AG04449 (cell line): ENCODE data around the gene ABHD12B.
"Not testable (repeated sequence)": the region's sequence is repeated elsewhere in the genome, so short reads cannot be mapped to it uniquely, and the experiment has no call there.

Source experiments
- CTCF ChIA-PET: fragments of 350-600 bp; formaldehyde crosslinking; extraction: SDS; loops from one replicate; lab custom pipeline; 2021; ENCODE audit warnings: antibody characterized with exemption; lab: Yijun Ruan, JAX
- POLR2A ChIA-PET: fragments of 400-600, 350-600 bp; formaldehyde crosslinking; extraction: SDS; loops from one replicate; lab custom pipeline; 2020; ENCODE audit warnings: antibody characterized with exemption, inconsistent platforms; lab: Yijun Ruan, JAX
- DNase-seq: peaks from one replicate; pipeline ENCODE4 v3.0.0-alpha.2; 2010; ENCODE audit warnings: low read depth, low spot score
- H3K4me3 ChIP-seq: 2 replicates; pipeline ENCODE4 v1.5.1; 2011; ENCODE audit warnings: low read depth, mild to moderate bottlenecking, control low read depth, low read length
- CTCF ChIP-seq: IDR thresholded peaks from one replicate; pipeline ENCODE4 v1.5.1; 2011; ENCODE audit warnings: mild to moderate bottlenecking, moderate library complexity, low read length, control low read depth, inconsistent platforms; ENCODE audit not compliant: insufficient read depth; ENCODE audit errors: missing control alignments

The ABHD12B gene

GRCh38 chr14:50917449-50917848, 45.6 kb downstream of the ABHD12B start:
- TF ChIP-seq CTCF = no peak
- CTCF ChIA-PET = interaction anchor here (1.5 to 1.8 kb wide), 2 partner anchors 12 to 57 kb away, joined by 4 to 6 read pairs; no protein-coding TSS in a partner anchor

GRCh38 chr14:50919524-50919923, 47.7 kb downstream of the ABHD12B start:
- DNase-seq, H3K4me3 ChIP-seq, POLR2A ChIA-PET: not testable (repeated sequence)
- CTCF ChIA-PET = interaction anchor here (1.4 kb wide), 1 partner anchor 13 kb away, joined by 3 read pairs; no protein-coding TSS in a partner anchor

More at GRCh38 chr14:50917449-50917848, 45.6 kb downstream of the ABHD12B start:
- POLR2A ChIA-PET = no interaction called here
- H3K4me3 ChIP-seq = no peak overlapping the region
- DNase-seq = no peak

GRCh38 chr14:50920482-50921230, 48.8 kb downstream of the ABHD12B start:
- POLR2A ChIA-PET = interaction anchor here (0.6 kb wide), 1 partner anchor 21 kb away, joined by 3 read pairs; no protein-coding TSS in a partner anchor
- TF ChIP-seq CTCF = no peak
- CTCF ChIA-PET = interaction anchor here (1.0 kb wide), 2 partner anchors 15 to 16 kb away, joined by 4 read pairs; no protein-coding TSS in a partner anchor
- DNase-seq = peak; percentile 45
- H3K4me3 ChIP-seq = no peak overlapping the region

GRCh38 chr14:50922803-50923202, 51.0 kb downstream of the ABHD12B start:
- no peak for TF ChIP-seq CTCF
- ChIA-PET POLR2A (no interaction called here), CTCF (interaction anchor here (0.7 kb wide), 1 partner anchor 12 kb away, joined by 3 read pairs; no protein-coding TSS in a partner anchor)
- DNase-seq = no peak
- no peak overlapping the region for H3K4me3 ChIP-seq

GRCh38 chr14:50924236-50924635, 52.4 kb downstream of the ABHD12B start:
- ChIA-PET POLR2A (interaction anchor here (0.6 kb wide), 1 partner anchor 27 kb away, joined by 3 read pairs; no protein-coding TSS in a partner anchor), CTCF (no interaction called here)
- no peak for TF ChIP-seq CTCF
- no peak for DNase-seq
- no peak overlapping the region for H3K4me3 ChIP-seq

GRCh38 chr14:50924843-50925242, 53.0 kb downstream of the ABHD12B start:
- ChIA-PET POLR2A (interaction anchor here (0.6 kb wide), 1 partner anchor 28 kb away, joined by 3 read pairs; no protein-coding TSS in a partner anchor), CTCF (interaction anchor here (1.4 to 1.7 kb wide), 2 partner anchors 11 to 324 kb away, joined by 3 to 6 read pairs; no protein-coding TSS in a partner anchor)
- no peak for TF ChIP-seq CTCF
- no peak for DNase-seq
- no peak overlapping the region for H3K4me3 ChIP-seq
